Measurements from ENCODE around the gene MGAT4A.

GRCh38 chr2:98726735-98727368, 4.1 kb downstream of the MGAT4A start:
- no peak for TF ChIP-seq CTCF (conservative IDR thresholded peaks at IDR 0.05; ENCODE audit: low read length)
- no peak for TF ChIP-seq EZH2phosphoT487 (IDR thresholded peaks at IDR 0.05; ENCODE audit: borderline replicate concordance)

All from Loucy (cell line).